NT2/D1 (cell line): ENCODE measurements around the gene MAPK14.

Source experiments
- DNase-seq: peaks from one replicate; pipeline ENCODE4 v3.0.0-alpha.2; 2011; ENCODE audit warnings: low read depth, low spot score
- H3K27me3 ChIP-seq: 2 replicates; pipeline ENCODE4 v1.6.0; 2011; ENCODE audit warnings: mild to moderate bottlenecking; ENCODE audit not compliant: insufficient read length, insufficient read depth
- H3K36me3 ChIP-seq: 2 replicates; pipeline ENCODE4 v1.6.1; 2011; ENCODE audit warnings: mild to moderate bottlenecking, low read length, mixed read lengths; ENCODE audit not compliant: insufficient read depth, insufficient read length
- H3K4me1 ChIP-seq: 2 replicates; pipeline ENCODE4 v1.5.1; 2011; ENCODE audit not compliant: insufficient read depth, insufficient read length
- H3K4me3 ChIP-seq: 2 replicates; pipeline ENCODE4 v1.5.1; 2011; ENCODE audit warnings: low read depth; ENCODE audit not compliant: insufficient read length
- H3K9ac ChIP-seq: 2 replicates; pipeline ENCODE4 v1.6.0; 2011; ENCODE audit warnings: low read depth; ENCODE audit not compliant: insufficient read length
- H3K9me3 ChIP-seq: 2 replicates; pipeline ENCODE4 v1.5.1; 2011; ENCODE audit warnings: mild to moderate bottlenecking, low read length; ENCODE audit not compliant: insufficient read depth
- SUZ12 ChIP-seq: IDR thresholded peaks from 2 replicates; pipeline ENCODE4 v1.6.1; 2011; ENCODE audit not compliant: insufficient read length, insufficient read depth; ENCODE audit errors: extremely low read depth
- YY1 ChIP-seq: IDR thresholded peaks from 2 replicates; pipeline ENCODE4 v1.6.1; 2011; ENCODE audit not compliant: insufficient read length, insufficient read depth
- ZNF274 ChIP-seq: IDR thresholded peaks from 2 replicates; pipeline ENCODE4 v1.6.1; 2011; ENCODE audit warnings: mild to moderate bottlenecking, low read depth, low read length

Gene MAPK14

GRCh38 chr6:36018339-36018738 lies 9.3 kb upstream of the MAPK14 start:
- Histone ChIP-seq H3K4me1 (no peaks in the 10 kb centered on the region), H3K9me3 (no peaks in the 10 kb centered on the region), H3K36me3 (no peaks in the 10 kb centered on the region), H3K9ac (no peak overlapping the region), H3K4me3 (no peak overlapping the region), H3K27me3 (no peaks in the 10 kb centered on the region)
- TF ChIP-seq SUZ12 (no peak), ZNF274 (no peak), YY1 (no peak)
- no peak for DNase-seq

GRCh38 chr6:36019167-36019566 lies 8.4 kb upstream of the MAPK14 start:
- no peaks in the 10 kb centered on the region for H3K36me3 ChIP-seq
- DNase-seq: no peak

GRCh38 chr6:36020154-36020553 lies 7.5 kb upstream of the MAPK14 start:
- no peak overlapping the region for H3K9ac ChIP-seq
- no peak overlapping the region for H3K4me3 ChIP-seq
- H3K9me3 ChIP-seq: no peaks in the 10 kb centered on the region
- TF ChIP-seq SUZ12 (no peak), YY1 (no peak), ZNF274 (no peak)
- DNase-seq: no peak
- no peaks in the 10 kb centered on the region for H3K36me3 ChIP-seq
- peaks cover 3% of the 10 kb centered on the region for H3K4me1 ChIP-seq
- H3K27me3 ChIP-seq: no peaks in the 10 kb centered on the region

More at GRCh38 chr6:36019167-36019566, 8.4 kb upstream of the MAPK14 start:
- Histone ChIP-seq H3K4me3 (no peak overlapping the region), H3K9me3 (no peaks in the 10 kb centered on the region), H3K9ac (no peak overlapping the region), H3K4me1 (peaks cover 3% of the 10 kb centered on the region), H3K27me3 (no peaks in the 10 kb centered on the region)
- TF ChIP-seq SUZ12: no peak
- no peak for TF ChIP-seq YY1
- no peak for TF ChIP-seq ZNF274

GRCh38 chr6:36023996-36024795 lies 3.4 kb upstream of the MAPK14 start, which contains the start of gene SLC26A8:
Gene SLC26A8, minus strand, starts transcription at chr6:36024641. Its CDS starts 4,934 bp downstream, at chr6:36019707.
- Histone ChIP-seq H3K4me3 (peak within 1 kb of the TSS; percentile 22), H3K9ac (peak within 1 kb of the TSS; percentile 80), H3K36me3 (no peaks in the 10 kb centered on the region), H3K4me1 (peaks cover 8% of the 10 kb centered on the region), H3K9me3 (no peaks in the 10 kb centered on the region), H3K27me3 (no peaks in the 10 kb centered on the region)
- TF ChIP-seq YY1 (no peak), SUZ12 (no peak), ZNF274 (no peak)
- DNase-seq: no peak

- TF ChIP-seq ZNF274 (no peak), SUZ12 (no peak), YY1 (no peak)
- H3K4me3 ChIP-seq: no peak overlapping the region
- no peaks in the 10 kb centered on the region for H3K36me3 ChIP-seq
- H3K4me1 ChIP-seq: peaks cover 8% of the 10 kb centered on the region
- no peak for DNase-seq
- no peaks in the 10 kb centered on the region for H3K9me3 ChIP-seq
- H3K9ac ChIP-seq: no peak overlapping the region
- H3K27me3 ChIP-seq: no peaks in the 10 kb centered on the region
These were observed 2.2 kb upstream of the MAPK14 start for GRCh38 chr6:36025260-36025931.

- DNase-seq: peak; percentile 39
- H3K36me3 ChIP-seq: no peaks in the 10 kb centered on the region
- H3K4me1 ChIP-seq: peaks cover 8% of the 10 kb centered on the region
- H3K4me3 ChIP-seq: no peak overlapping the region
- no peaks in the 10 kb centered on the region for H3K27me3 ChIP-seq
- TF ChIP-seq ZNF274: no peak
- TF ChIP-seq YY1: no peak
- TF ChIP-seq SUZ12: no peak
- no peak overlapping the region for H3K9ac ChIP-seq
- H3K9me3 ChIP-seq: no peaks in the 10 kb centered on the region
These were observed 1.7 kb upstream of the MAPK14 start for GRCh38 chr6:36025932-36026327.

- Histone ChIP-seq H3K9me3 (no peaks in the 10 kb centered on the region), H3K36me3 (no peaks in the 10 kb centered on the region), H3K4me1 (peaks cover 8% of the 10 kb centered on the region), H3K4me3 (peak overlapping the region; percentile 98), H3K9ac (peak overlapping the region; percentile 99), H3K27me3 (no peaks in the 10 kb centered on the region)
- no peak for DNase-seq
- TF ChIP-seq ZNF274 (no peak), SUZ12 (no peak), YY1 (no peak)
These were observed 674 bp downstream of the MAPK14 start for GRCh38 chr6:36028088-36028876.
